ENCODE results near the gene NDC1.

GRCh38 chr1:53807916-53808315 is 30.2 kb downstream of the NDC1 start:
- TF ChIP-seq CTCF (IDR thresholded peaks at IDR 0.05) (no peak), POLR2A (IDR thresholded peaks at IDR 0.05) (no peak)

All from testis (tissue), 2 donors.